ENCODE data around the gene RAF1. TPM values are rescaled to one million over a fixed set of nuclear protein-coding genes. Genes with fewer than 3 reads are reported as not detected.
A peak's percentile ranks its signal among the peaks of the same experiment; 100 is the strongest.

The RAF1 gene
- total and polyA plus RNA-seq, 2 donors (not counting 1 experiment from before 2014, with no cell fraction given), result 84.3 to 126 TPM

DNA sequence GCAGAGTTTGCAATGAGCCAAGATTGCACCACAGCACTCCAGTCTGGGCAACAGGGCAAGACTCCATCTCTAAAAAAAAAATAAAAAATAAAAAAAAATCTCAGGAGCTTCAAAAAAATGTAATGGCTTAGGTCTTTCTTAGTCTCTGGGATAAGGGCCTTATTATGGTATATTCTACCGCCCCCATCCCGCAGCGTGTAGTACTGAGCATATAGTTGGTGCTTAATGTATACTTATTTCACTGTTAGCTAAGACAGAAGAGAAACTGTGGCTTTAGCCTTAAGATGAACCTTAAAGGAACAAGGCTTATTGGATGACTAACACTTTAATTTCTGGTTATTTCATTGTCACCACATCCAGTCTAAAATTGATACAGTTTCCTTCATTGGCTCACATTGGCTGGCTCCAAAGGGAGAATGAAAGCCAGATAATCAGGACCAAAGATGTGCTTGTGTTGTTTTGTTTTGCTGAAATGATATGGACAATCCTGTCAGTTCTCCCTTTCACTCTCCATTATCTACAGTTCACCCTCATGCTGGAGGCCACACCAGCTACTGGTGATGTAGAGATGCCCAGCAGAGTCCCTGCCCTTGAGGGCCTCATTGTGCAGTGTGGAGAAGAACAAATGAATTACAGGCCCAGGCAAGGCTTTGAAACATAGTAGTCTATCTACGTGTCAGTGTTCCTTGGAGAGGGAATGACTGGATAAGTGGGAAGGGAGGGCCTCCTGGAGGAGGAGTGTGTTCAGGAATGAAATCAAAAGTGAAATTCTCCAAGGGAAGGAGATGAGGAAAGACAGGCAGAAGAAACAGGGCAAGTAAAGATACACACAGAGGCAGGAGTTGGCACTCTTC lies 17.4 kb upstream of the RAF1 start:
- Histone ChIP-seq H3K79me2 (ENCODE audit: control insufficient read depth, insufficient read depth, low read length) (no peaks in the 10 kb centered on the region), H3K9ac (ENCODE audit: low read length) (no peak overlapping the region), H3K9me3 (ENCODE audit: control extremely low read depth in 1 of 3, control insufficient read depth in 2 of 3, insufficient read depth in 1 of 3, low read length in 2 of 3) (no peaks in the 10 kb centered on the region), H3K4me2 (replicated peaks; ENCODE audit: low read depth, low read length, poor library complexity, severe bottlenecking) (no peak overlapping the region), H3K4me1 (ENCODE audit: control insufficient read depth in 2 of 2, insufficient read depth in 2 of 2, low read length in 2 of 2) (no peaks in the 10 kb centered on the region), H3K36me3 (replicated peaks in 1 of 2; ENCODE audit: control extremely low read depth in 1 of 2, control insufficient read depth in 1 of 2, extremely low read depth in 1 of 2, insufficient read depth in 2 of 2, low read length in 1 of 2) (no peaks in the 10 kb centered on the region), H4K20me1 (ENCODE audit: control insufficient read depth, insufficient read depth, low read length, poor library complexity, severe bottlenecking) (no peaks in the 10 kb centered on the region), H3K27me3 (replicated peaks in 1 of 4; ENCODE audit: control extremely low read depth in 1 of 4, control insufficient read depth in 3 of 4, insufficient read depth in 4 of 4, low read length in 3 of 4) (no peaks in the 10 kb centered on the region), H3K4me3 (ENCODE audit: control extremely low read depth in 1 of 5, extremely low read depth in 1 of 5, insufficient read depth in 1 of 5, low read depth in 2 of 5, low read length in 4 of 5) (no peak overlapping the region), H2AFZ (ENCODE audit: insufficient read depth, low read depth, low read length, poor library complexity, severe bottlenecking) (peak overlapping the region; percentile 2), H3K27ac (ENCODE audit: low read length in 2 of 2) (no peak overlapping the region)
- 91% methylated on average over 1 of the region's 4 CpGs for WGBS (ENCODE audit: insufficient coverage)
- DNase-seq (no peak), ATAC-seq (ENCODE audit: low read depth) (no peak)
- Mint-ChIP-seq H3K27me3 (peaks cover 4% of the 10 kb centered on the region), H3K4me3 (no peak overlapping the region), H3K4me1 (no peaks in the 10 kb centered on the region), H3K9me3 (ENCODE audit: insufficient read depth) (no peaks in the 10 kb centered on the region), H3K27ac (no peak overlapping the region)
- POLR2A ChIA-PET, result no interaction called here
- intact Hi-C loops (cut with micrococcal nuclease), result no loop called here
- CTCF ChIA-PET, result interaction anchor here (0.8 kb wide), 1 partner anchor 17 kb away, joined by 4 read pairs; the partner anchor contains the start of gene RAF1
- TF ChIP-seq, protein P1, sequence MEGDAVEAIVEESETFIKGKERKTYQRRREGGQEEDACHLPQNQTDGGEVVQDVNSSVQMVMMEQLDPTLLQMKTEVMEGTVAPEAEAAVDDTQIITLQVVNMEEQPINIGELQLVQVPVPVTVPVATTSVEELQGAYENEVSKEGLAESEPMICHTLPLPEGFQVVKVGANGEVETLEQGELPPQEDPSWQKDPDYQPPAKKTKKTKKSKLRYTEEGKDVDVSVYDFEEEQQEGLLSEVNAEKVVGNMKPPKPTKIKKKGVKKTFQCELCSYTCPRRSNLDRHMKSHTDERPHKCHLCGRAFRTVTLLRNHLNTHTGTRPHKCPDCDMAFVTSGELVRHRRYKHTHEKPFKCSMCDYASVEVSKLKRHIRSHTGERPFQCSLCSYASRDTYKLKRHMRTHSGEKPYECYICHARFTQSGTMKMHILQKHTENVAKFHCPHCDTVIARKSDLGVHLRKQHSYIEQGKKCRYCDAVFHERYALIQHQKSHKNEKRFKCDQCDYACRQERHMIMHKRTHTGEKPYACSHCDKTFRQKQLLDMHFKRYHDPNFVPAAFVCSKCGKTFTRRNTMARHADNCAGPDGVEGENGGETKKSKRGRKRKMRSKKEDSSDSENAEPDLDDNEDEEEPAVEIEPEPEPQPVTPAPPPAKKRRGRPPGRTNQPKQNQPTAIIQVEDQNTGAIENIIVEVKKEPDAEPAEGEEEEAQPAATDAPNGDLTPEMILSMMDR (IDR thresholded peaks at IDR 0.05), result no peak
- no peak for TF ChIP-seq EZH2 (IDR thresholded peaks at IDR 0.05; ENCODE audit: borderline replicate concordance, insufficient read depth, low read depth, low read length, poor library complexity, severe bottlenecking)

DNA sequence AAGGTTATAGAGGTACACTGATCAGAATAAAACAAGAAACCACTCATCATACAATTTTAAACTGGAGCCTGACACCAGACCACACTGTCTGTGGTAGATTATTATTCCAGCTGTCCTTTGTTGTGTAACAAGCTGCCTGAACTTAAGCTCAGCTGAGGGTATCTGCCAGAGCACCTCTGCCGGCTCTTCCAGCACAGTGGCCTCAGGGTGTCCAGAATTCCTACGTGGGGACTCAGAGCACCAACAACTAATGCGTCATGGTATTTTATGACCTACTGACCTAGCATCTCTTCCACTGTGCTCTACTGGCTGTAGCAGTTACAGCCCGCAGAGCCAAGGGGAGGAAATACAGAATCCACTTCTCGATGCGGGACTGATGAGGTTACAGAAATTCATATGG lies 15.6 kb upstream of the RAF1 start:
- TF ChIP-seq EZH2 (IDR thresholded peaks at IDR 0.05; ENCODE audit: borderline replicate concordance, insufficient read depth, low read depth, low read length, poor library complexity, severe bottlenecking), result no peak
- TF ChIP-seq, protein P1 (IDR thresholded peaks at IDR 0.05), result no peak
- 80% methylated on average over 1 of the region's 6 CpGs for WGBS (ENCODE audit: insufficient coverage)
- H2AFZ ChIP-seq (ENCODE audit: insufficient read depth, low read depth, low read length, poor library complexity, severe bottlenecking), result no peak overlapping the region
- ChIA-PET CTCF (no interaction called here), POLR2A (no interaction called here)
- no peak overlapping the region for H3K4me2 ChIP-seq (replicated peaks; ENCODE audit: low read depth, low read length, poor library complexity, severe bottlenecking)
- Mint-ChIP-seq H3K27ac (no peak overlapping the region), H3K4me3 (no peak overlapping the region), H3K9me3 (ENCODE audit: insufficient read depth) (no peaks in the 10 kb centered on the region), H3K27me3 (peaks cover 7% of the 10 kb centered on the region), H3K4me1 (no peaks in the 10 kb centered on the region)
- intact Hi-C loops (cut with micrococcal nuclease), result no loop called here
- DNase-seq, result no peak
- H3K27me3 ChIP-seq (replicated peaks in 1 of 4; ENCODE audit: control extremely low read depth in 1 of 4, control insufficient read depth in 3 of 4, insufficient read depth in 4 of 4, low read length in 3 of 4), result no peaks in the 10 kb centered on the region
- no peak overlapping the region for H3K27ac ChIP-seq (ENCODE audit: low read length in 2 of 2)
- H4K20me1 ChIP-seq (ENCODE audit: control insufficient read depth, insufficient read depth, low read length, poor library complexity, severe bottlenecking), result no peaks in the 10 kb centered on the region
- H3K9me3 ChIP-seq (ENCODE audit: control extremely low read depth in 1 of 3, control insufficient read depth in 2 of 3, insufficient read depth in 1 of 3, low read length in 2 of 3), result no peaks in the 10 kb centered on the region
- no peaks in the 10 kb centered on the region for H3K36me3 ChIP-seq (replicated peaks in 1 of 2; ENCODE audit: control extremely low read depth in 1 of 2, control insufficient read depth in 1 of 2, extremely low read depth in 1 of 2, insufficient read depth in 2 of 2, low read length in 1 of 2)
- H3K4me1 ChIP-seq (ENCODE audit: control insufficient read depth in 2 of 2, insufficient read depth in 2 of 2, low read length in 2 of 2), result no peaks in the 10 kb centered on the region
- ATAC-seq (ENCODE audit: low read depth), result no peak
- no peaks in the 10 kb centered on the region for H3K79me2 ChIP-seq (ENCODE audit: control insufficient read depth, insufficient read depth, low read length)
- no peak overlapping the region for H3K9ac ChIP-seq (ENCODE audit: low read length)
- no peak overlapping the region for H3K4me3 ChIP-seq (ENCODE audit: control extremely low read depth in 1 of 5, extremely low read depth in 1 of 5, insufficient read depth in 1 of 5, low read depth in 2 of 5, low read length in 4 of 5)

Data from B cell (primary cell).